Neural cell (in vitro differentiated cells): ENCODE data around the gene GTPBP4. TPM values are rescaled to one million over a fixed set of nuclear protein-coding genes. Genes with fewer than 3 reads are reported as not detected.

ENCODE experiments used
- H2AFZ ChIP-seq: fragments of 200-600, 300-800 bp; sonication (generic), shearing (Covaris generic); 2 replicates; pipeline ENCODE4 v1.6.0; 2014; ENCODE audit warnings: low read depth, mild to moderate bottlenecking, antibody characterized with exemption, low read length, moderate library complexity
- H3F3A ChIP-seq: fragments of 200-600 bp; shearing (Covaris generic); 2 replicates; pipeline ENCODE4 v1.6.1; 2016; ENCODE audit warnings: mild to moderate bottlenecking, moderate library complexity, mixed read lengths, antibody characterized with exemption, low read length; ENCODE audit not compliant: insufficient read depth, poor library complexity, severe bottlenecking
- H3K27ac ChIP-seq: fragments of 200-600, 300-800 bp; sonication (generic), shearing (Covaris generic); 2 replicates; pipeline ENCODE4 v1.5.1; 2014; ENCODE audit warnings: mild to moderate bottlenecking, low read length, moderate library complexity
- H3K27me3 ChIP-seq: fragments of 300-800, 200-600 bp; sonication (generic), shearing (Covaris generic); 2 replicates; pipeline ENCODE4 v1.6.0; 2014; ENCODE audit warnings: mild to moderate bottlenecking, low read depth, low read length, moderate library complexity; ENCODE audit not compliant: insufficient read depth
- H3K36me3 ChIP-seq: fragments of 300-800, 200-600 bp; sonication (generic), shearing (Covaris generic); 2 replicates; pipeline ENCODE4 v1.5.1; 2014; ENCODE audit warnings: mild to moderate bottlenecking, antibody characterized with exemption, low read length, moderate library complexity; ENCODE audit not compliant: insufficient read depth
- H3K4me2 ChIP-seq: fragments of 300-800, 200-600 bp; sonication (generic), shearing (Covaris generic); 2 replicates; pipeline ENCODE4 v1.6.0; 2014; ENCODE audit warnings: mild to moderate bottlenecking, low read length
- H3K4me3 ChIP-seq: fragments of 300-800, 200-600 bp; sonication (generic), shearing (Covaris generic); 2 replicates; pipeline ENCODE4 v1.5.1; 2014; ENCODE audit warnings: mild to moderate bottlenecking, low read length, moderate library complexity
- H3K79me2 ChIP-seq: fragments of 200-600 bp; shearing (Covaris generic); replicated peaks from 2 replicates; pipeline ENCODE4 v1.6.0; 2014; ENCODE audit warnings: mild to moderate bottlenecking, low read length, moderate library complexity; ENCODE audit not compliant: insufficient read depth
- H3K9ac ChIP-seq: fragments of 300-800, 200-600 bp; sonication (generic), shearing (Covaris generic); 2 replicates; pipeline ENCODE4 v1.6.1; 2016; ENCODE audit warnings: mild to moderate bottlenecking, low read length, mixed read lengths
- H3K9me2 ChIP-seq: fragments of 200-600 bp; shearing (Covaris generic); 2 replicates; pipeline ENCODE4 v1.6.1; 2016; ENCODE audit warnings: mild to moderate bottlenecking, low read length, mixed read lengths; ENCODE audit not compliant: insufficient read depth
- H3K9me3 ChIP-seq: fragments of 200-600, 300-800 bp; sonication (generic), shearing (Covaris generic); 2 replicates; pipeline ENCODE4 v1.6.1; 2016; ENCODE audit warnings: mild to moderate bottlenecking, mixed run types, low read length, moderate library complexity, mixed read lengths
- H4K20me1 ChIP-seq: fragments of 200-600 bp; shearing (Covaris generic); 2 replicates; pipeline ENCODE4 v1.6.1; 2016; ENCODE audit warnings: mild to moderate bottlenecking, mixed run types; ENCODE audit not compliant: insufficient read depth
- EP300 ChIP-seq: fragments of 450-650 bp; conservative IDR thresholded peaks from 2 replicates; pipeline ENCODE4 v1.6.1; 2014; ENCODE audit warnings: antibody characterized with exemption, mild to moderate bottlenecking, moderate library complexity; ENCODE audit not compliant: poor library complexity, severe bottlenecking
- EZH2 ChIP-seq: fragments of 200-600, 300-800 bp; shearing (Covaris generic), sonication (generic); IDR thresholded peaks from 2 replicates; pipeline ENCODE4 v1.6.1; 2014; ENCODE audit warnings: antibody characterized with exemption, low read length, borderline replicate concordance, mild to moderate bottlenecking; ENCODE audit not compliant: insufficient read depth, poor library complexity, severe bottlenecking
- MXI1 ChIP-seq: fragments of 450-650 bp; conservative IDR thresholded peaks from 2 replicates; pipeline ENCODE4 v1.6.1; 2014; ENCODE audit warnings: antibody characterized with exemption, mild to moderate bottlenecking; ENCODE audit not compliant: poor library complexity, severe bottlenecking
- POLR2AphosphoS5 ChIP-seq: IDR thresholded peaks from 2 replicates; pipeline ENCODE4 v1.6.1; 2012
- RAD21 ChIP-seq: fragments of 450-650 bp; conservative IDR thresholded peaks from 2 replicates; pipeline ENCODE4 v1.6.1; 2014; ENCODE audit warnings: antibody characterized with exemption, mild to moderate bottlenecking, moderate library complexity
- SMC3 ChIP-seq: fragments of 450-650 bp; conservative IDR thresholded peaks from 2 replicates; pipeline ENCODE4 v1.6.1; 2014; ENCODE audit warnings: antibody characterized with exemption, mild to moderate bottlenecking, moderate library complexity; ENCODE audit not compliant: poor library complexity
- TAF1 ChIP-seq: IDR thresholded peaks from 2 replicates; pipeline ENCODE4 v1.6.1; 2012; ENCODE audit warnings: low read depth
- polyA plus RNA-seq: library from polyadenylated mRNA; depleted of rRNA; stranded (reverse); fragments of >200 nt; gene quantifications from 2 replicates; pipeline ENCODE4 v1.2.3, GENCODE V29; 2014
- TF ChIP-seq, protein P1 (sequence below): IDR thresholded peaks from 2 replicates; pipeline ENCODE4 v1.6.1; 2012; ENCODE audit warnings: borderline replicate concordance

GTPBP4 gene
- polyA plus RNA-seq, 1 donor from 2014 or later: 32.7 TPM

DNA sequence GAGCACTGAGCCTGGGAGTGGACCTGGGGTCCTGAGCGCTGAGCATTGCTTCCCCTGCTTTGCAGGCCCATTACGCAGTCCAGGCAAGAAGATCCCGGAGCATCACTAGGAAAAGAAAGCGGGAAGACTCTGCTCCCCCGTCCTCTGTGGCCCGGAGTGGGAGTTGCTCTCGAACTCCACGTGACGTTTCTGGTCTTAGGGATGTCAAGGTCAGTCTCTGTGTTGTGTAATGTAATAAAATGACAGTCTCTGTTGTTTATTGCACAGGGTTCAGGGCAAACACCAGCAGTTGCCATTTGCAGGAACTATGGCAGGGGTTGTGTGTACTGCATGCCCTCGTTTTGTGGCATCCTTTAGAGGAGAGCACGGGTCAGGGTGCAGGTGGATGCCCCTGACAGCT, 27.5 kb downstream of the GTPBP4 start:
- no peak for TF ChIP-seq EP300
- no peak for TF ChIP-seq RAD21
- TF ChIP-seq MXI1: no peak
- no peak for TF ChIP-seq POLR2AphosphoS5
- no peak for TF ChIP-seq SMC3
- no peak for TF ChIP-seq TAF1
- no peak for TF ChIP-seq EZH2
- TF ChIP-seq, protein P1, sequence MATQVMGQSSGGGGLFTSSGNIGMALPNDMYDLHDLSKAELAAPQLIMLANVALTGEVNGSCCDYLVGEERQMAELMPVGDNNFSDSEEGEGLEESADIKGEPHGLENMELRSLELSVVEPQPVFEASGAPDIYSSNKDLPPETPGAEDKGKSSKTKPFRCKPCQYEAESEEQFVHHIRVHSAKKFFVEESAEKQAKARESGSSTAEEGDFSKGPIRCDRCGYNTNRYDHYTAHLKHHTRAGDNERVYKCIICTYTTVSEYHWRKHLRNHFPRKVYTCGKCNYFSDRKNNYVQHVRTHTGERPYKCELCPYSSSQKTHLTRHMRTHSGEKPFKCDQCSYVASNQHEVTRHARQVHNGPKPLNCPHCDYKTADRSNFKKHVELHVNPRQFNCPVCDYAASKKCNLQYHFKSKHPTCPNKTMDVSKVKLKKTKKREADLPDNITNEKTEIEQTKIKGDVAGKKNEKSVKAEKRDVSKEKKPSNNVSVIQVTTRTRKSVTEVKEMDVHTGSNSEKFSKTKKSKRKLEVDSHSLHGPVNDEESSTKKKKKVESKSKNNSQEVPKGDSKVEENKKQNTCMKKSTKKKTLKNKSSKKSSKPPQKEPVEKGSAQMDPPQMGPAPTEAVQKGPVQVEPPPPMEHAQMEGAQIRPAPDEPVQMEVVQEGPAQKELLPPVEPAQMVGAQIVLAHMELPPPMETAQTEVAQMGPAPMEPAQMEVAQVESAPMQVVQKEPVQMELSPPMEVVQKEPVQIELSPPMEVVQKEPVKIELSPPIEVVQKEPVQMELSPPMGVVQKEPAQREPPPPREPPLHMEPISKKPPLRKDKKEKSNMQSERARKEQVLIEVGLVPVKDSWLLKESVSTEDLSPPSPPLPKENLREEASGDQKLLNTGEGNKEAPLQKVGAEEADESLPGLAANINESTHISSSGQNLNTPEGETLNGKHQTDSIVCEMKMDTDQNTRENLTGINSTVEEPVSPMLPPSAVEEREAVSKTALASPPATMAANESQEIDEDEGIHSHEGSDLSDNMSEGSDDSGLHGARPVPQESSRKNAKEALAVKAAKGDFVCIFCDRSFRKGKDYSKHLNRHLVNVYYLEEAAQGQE: no peak
- Histone ChIP-seq H3K27me3 (no peaks in the 10 kb centered on the region), H4K20me1 (no peaks in the 10 kb centered on the region), H3K4me3 (no peak overlapping the region), H3K36me3 (no peaks in the 10 kb centered on the region), H3K9ac (no peak overlapping the region), H3K27ac (no peak overlapping the region), H2AFZ (no peak overlapping the region), H3K79me2 (no peaks in the 10 kb centered on the region), H3K9me2 (no peaks in the 10 kb centered on the region), H3F3A (no peaks in the 10 kb centered on the region), H3K9me3 (no peaks in the 10 kb centered on the region), H3K4me2 (no peak overlapping the region)

DNA sequence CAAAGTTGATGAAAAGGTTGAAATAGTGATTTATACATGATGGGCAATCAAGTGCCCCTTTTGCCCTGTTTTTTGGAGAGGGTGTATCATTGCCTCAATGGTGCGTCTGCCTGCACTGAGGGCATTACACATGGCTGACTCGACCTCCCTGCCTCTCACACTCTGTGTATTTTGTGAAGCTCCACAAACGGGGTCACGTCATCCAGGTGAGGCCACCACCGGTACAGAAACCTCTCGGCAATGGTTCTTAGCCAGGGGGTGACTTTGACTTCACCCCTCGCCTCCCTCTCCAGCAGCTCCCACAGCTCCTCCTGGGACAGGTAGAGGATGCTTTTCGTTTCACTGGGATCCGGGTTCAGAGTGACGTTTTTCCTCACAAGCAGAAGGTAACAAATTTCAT, 31.1 kb downstream of the GTPBP4 start:
- no peaks in the 10 kb centered on the region for H3K9me2 ChIP-seq
- no peak overlapping the region for H3K4me3 ChIP-seq
- H4K20me1 ChIP-seq: no peaks in the 10 kb centered on the region
- no peaks in the 10 kb centered on the region for H3K79me2 ChIP-seq
- no peaks in the 10 kb centered on the region for H3K9me3 ChIP-seq
- H2AFZ ChIP-seq: no peak overlapping the region
- H3K27me3 ChIP-seq: no peaks in the 10 kb centered on the region
- no peak overlapping the region for H3K9ac ChIP-seq
- H3F3A ChIP-seq: no peaks in the 10 kb centered on the region
- H3K4me2 ChIP-seq: no peak overlapping the region
- H3K36me3 ChIP-seq: no peaks in the 10 kb centered on the region
- H3K27ac ChIP-seq: no peak overlapping the region
- TF ChIP-seq RAD21 (no peak), SMC3 (no peak), MXI1 (no peak), EP300 (no peak), EZH2 (no peak), TAF1 (no peak)
- TF ChIP-seq, protein P1: no peak
